Putamen (tissue), 1 donor: ENCODE results near the gene VWA5A.
A peak's percentile ranks its signal among the peaks of the same experiment; 100 is the strongest.
"Not testable (repeated sequence)": the region's sequence is repeated elsewhere in the genome, so short reads cannot be mapped to it uniquely, and the experiment has no call there.

Experiments used
- DNase-seq: peaks from one replicate; pipeline ENCODE4 v3.0.0-alpha.2; 2016; ENCODE audit warnings: low spot score

The VWA5A gene

DNA sequence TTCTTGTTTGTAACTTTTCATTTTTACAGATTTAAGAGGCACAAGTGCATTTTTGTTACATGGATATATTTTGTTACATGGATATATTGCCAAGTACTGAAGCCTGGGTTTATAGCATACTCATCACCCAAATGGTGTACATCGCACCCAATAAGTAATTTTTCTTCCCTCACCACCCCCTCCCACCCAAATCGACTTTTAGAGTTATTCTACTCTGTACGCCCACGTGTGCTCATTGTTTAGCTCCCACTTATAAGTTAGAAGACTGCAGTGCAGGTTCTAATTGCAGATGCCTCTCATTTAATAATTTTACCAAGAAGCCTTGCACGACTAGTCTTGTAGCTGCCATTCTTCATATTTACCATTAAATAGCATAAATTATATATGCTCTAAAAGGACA lies 20.5 kb upstream of the VWA5A start:
- DNase-seq, result peak; percentile 66

GRCh38 chr11:124096364-124096763 lies 18.9 kb upstream of the VWA5A start:
- no peak for DNase-seq

- no peak for DNase-seq
Measured at GRCh38 chr11:124098141-124098540, 17.1 kb upstream of the VWA5A start.

- no peak for DNase-seq
Measured at GRCh38 chr11:124101737-124102136, 13.5 kb upstream of the VWA5A start.

DNA sequence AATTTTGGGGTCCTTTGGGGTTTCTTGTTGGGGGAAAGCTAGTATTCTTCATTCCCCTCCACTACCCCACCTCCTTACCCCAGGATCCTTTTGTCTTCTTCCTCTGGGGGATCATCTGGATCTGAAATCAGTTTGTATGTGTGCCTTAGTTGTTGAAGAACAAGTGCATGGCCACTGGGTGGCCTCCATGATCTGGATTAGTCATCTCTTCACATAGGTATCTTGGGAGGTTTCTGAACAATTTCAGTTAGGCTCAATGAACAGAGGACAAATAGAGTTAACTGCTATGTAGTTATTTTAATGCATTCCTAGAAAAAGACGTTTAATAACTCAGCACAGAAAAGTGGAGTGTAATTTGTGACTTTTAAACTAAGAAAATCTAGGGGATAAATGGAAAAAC lies 7.1 kb upstream of the VWA5A start:
- no peak for DNase-seq

- no peak for DNase-seq
Measured at GRCh38 chr11:124109377-124109776, 5.9 kb upstream of the VWA5A start.

- DNase-seq, result no peak
Measured at GRCh38 chr11:124110201-124110600, 5.0 kb upstream of the VWA5A start.

- no peak for DNase-seq
Measured at GRCh38 chr11:124113890-124114289, 1.4 kb upstream of the VWA5A start.

DNA sequence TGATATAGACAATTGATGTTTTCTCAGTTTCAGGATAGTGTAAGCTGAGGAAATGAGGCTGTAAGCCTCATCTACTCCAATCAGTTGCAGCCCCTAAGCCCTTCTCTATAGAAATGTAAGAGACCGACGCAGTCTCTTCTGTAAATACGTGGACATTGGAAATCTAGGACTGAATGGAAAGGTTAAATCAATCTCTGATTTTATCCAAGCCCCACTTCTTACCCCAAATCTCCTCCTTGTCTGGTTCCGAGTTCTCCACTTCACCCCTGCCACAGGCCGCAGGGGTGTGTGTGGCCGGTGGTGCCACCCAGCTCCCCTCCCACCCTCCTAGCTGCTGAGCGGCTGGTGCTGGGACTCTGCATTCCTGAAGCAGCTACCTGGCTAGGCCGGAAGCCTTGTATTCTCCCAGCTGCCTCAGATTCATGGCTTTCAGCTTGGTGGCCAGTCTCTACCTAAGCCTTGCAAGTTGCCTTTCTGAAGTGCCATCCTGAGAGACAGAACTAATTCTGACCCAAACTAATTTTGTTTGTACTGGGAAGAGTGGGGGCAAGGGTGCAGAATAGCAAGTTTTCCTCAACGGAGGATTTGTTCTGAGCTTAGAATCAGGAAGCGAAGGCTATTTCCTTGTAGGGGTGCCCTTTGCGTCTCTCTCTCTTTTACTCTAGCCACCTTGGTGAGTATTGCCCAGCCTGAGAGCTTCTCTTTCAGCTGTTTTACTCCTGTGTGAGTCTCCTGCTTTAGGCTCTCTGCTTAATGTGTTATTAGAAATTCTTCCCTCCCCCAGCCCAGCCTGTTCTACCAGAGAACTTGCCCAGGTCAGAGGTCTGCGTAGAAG lies 749 bp downstream of the VWA5A start:
- DNase-seq, result no peak

DNA sequence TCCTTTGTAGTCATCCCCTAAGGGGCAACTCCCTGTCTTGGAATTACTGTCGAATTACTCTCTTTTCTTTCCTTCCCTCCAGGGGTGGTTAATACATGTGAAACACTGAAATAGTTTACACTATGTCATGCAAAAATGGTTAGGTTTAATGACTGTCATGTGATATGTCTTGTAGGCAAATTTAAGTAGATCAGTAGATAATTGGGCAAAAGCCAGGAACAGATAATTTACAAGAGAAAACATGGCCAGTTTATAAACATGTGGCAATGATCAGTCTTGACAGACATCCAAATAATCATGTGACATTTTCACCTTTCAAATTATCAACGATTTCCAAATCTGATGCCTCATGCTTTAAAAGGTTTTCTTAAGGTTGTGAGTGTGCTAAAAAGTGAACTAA lies 3.9 kb downstream of the VWA5A start:
- no peak for DNase-seq

GRCh38 chr11:124120891-124121290 lies 5.6 kb downstream of the VWA5A start:
- DNase-seq, result no peak

- DNase-seq, result no peak
Measured at GRCh38 chr11:124122123-124122522, 6.9 kb downstream of the VWA5A start.

DNA sequence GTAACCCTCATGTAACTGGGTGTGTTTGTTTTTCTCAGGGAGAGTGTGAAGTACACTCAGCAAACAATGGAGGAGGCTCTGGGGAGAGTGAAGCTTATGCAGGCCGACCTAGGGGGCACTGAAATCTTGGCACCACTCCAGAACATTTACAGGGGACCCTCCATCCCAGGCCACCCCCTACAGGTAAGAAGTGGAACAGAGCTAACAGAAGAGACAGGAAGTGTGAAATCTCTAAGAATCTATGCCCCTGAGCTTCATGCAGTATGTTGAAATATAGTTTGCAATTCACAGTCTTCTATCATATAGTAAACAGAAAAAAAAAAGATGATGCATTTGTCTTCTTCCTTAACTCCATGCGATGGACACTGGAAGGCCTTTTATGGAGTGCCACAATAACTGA lies 8.4 kb downstream of the VWA5A start:
- DNase-seq, result no peak

GRCh38 chr11:124127134-124127533 lies 11.9 kb downstream of the VWA5A start:
- DNase-seq, result not testable (repeated sequence)

DNA sequence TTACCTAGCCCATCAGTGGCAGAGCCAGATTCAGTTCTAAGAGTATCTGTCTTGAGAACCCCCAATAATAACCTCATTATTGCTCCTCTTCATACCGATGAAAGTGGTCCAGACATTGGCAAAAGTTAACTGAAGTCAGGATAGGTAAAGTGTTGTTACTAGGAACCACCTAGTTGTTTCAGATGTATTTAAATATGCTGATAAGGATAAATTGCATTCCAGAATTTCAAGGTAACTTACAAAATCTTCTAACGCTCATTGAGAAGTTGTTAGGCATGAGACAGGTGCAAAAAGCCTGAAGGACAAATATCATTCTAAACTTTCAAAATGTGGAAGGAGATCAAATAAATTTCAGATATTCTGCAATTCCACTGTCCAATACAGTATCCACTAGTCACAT lies 27.8 kb downstream of the VWA5A start:
- DNase-seq, result no peak

DNA sequence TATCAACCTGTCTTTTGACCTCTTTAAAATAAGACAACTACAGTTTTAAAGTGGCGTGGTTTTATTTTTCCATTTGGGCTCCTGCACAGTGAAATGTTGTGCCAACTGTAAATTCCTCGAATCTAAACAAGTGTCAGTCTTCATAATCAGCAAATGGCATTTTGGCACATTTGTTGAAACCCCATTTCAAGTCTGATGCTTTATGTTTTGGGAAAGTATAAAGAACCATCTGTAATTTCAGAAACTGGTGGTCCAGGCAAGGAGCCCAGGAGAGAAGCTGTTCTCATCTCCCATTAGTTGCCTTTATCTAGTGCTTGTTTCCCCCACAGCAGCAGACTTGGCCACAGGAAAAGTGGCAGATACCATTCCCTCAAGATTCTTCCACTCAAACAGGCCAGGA lies 32.7 kb downstream of the VWA5A start:
- no peak for DNase-seq

GRCh38 chr11:124150684-124151083 lies 35.4 kb downstream of the VWA5A start:
- DNase-seq, result no peak

- DNase-seq, result no peak
Measured at GRCh38 chr11:124152770-124153407, 37.6 kb downstream of the VWA5A start.

- DNase-seq, result no peak
Measured at GRCh38 chr11:124153821-124154220, 38.6 kb downstream of the VWA5A start.

DNA sequence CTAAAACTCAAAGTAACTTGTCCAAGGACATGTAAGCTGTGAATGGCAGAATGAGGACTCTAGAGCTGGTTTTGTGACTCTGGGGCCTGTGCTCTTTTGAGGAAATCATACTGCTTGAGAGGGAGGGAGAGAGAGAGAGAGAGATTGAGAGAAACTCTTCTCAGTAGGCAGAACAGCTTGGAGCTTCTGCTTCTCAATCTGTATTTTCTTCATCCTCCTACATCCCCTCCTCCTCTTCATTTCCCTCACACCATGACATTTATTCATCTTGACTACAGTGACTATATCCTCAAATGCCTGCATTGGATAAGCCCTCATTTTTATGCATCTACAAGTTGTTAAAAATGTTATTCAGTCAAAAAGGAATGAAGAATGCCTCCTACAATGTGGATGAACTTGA lies 44.2 kb downstream of the VWA5A start:
- peak; percentile 71 for DNase-seq

GRCh38 chr11:124160986-124161385 lies 45.7 kb downstream of the VWA5A start:
- no peak for DNase-seq

DNA sequence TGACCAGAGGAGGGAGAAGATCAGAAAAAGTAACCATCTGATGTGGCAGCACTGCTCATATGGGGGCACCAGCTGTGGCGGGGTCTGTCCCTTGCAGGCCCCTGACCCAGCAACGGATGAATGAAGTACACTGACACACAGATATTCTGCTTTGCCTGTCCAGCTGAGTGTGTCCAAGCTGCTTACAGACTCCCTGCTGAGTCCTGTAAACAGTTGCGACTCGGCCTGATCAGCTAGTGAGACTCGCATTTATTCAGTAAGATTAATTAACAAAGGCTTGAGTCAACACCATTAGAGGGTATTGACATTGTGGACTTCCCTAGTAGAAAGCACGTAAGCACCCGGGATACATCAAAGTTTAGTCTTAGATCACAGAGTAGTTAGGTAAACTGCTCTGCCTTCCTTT lies 52.6 kb downstream of the VWA5A start:
- DNase-seq, result no peak

DNA sequence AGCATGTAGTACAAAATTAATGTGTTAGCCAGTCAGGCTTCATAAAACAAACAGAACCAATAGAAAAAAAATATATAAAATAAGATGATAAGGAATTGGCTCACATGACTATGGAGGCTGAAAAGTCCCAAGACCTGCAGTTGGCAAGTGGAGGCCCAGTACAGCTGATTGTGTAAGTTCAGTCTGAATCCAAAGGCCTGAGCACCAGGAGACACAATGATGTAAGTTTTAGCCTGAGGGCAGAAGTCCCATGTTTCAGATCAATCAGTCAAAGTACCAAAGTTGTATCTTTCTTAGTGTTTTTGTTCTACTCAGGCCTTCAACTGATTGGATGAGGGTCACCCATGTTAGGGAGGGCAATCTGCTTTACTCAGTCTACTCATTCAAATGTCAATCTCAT lies 53.5 kb downstream of the VWA5A start:
- DNase-seq, result no peak

- DNase-seq, result not testable (repeated sequence)
Measured at GRCh38 chr11:124170315-124170714, 55.1 kb downstream of the VWA5A start.
